Colon (tissue), 2 donors: ENCODE results near the gene R3HDM4.
"Not testable (repeated sequence)": the region's sequence is repeated elsewhere in the genome, so short reads cannot be mapped to it uniquely, and the experiment has no call there.

ENCODE experiments used
- FAIRE-seq: peaks from 2 replicates; lab custom pipeline; 2012; peaks lifted over from hg19 to GRCh38; lab: Jason Lieb, UNC
- donor health status: control.
- donor health status: control.

Gene R3HDM4

GRCh38 chr19:854549-854948 is 58.5 kb downstream of the R3HDM4 start:
- peak; percentile 83 for FAIRE-seq

- not testable (repeated sequence) for FAIRE-seq
Observed at GRCh38 chr19:853614-854220, 59.3 kb downstream of the R3HDM4 start.

GRCh38 chr19:853014-853585 is 59.9 kb downstream of the R3HDM4 start:
- no peak for FAIRE-seq

- no peak for FAIRE-seq
Observed at GRCh38 chr19:852136-853013, 60.6 kb downstream of the R3HDM4 start, which contains the start of gene ELANE. Gene ELANE, plus strand, starts transcription at chr19:852303. Its CDS starts 26 bp downstream, at chr19:852329.

DNA sequence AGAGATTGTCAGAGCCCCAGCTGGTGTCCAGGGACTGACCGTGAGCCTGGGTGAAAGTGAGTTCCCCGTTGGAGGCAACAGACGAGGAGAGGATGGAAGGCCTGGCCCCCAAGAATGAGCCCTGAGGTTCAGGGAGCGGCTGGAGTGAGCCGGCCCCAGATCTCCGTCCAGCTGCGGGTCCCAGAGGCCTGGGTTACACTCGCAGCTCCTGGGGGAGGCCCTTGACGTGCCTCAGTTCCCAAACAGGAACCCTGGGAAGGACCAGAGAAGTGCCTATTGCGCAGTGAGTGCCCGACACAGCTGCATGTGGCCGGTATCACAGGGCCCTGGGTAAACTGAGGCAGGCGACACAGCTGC is 62.1 kb downstream of the R3HDM4 start:
- FAIRE-seq = no peak

- FAIRE-seq = no peak
Observed at GRCh38 chr19:850221-850978, 62.6 kb downstream of the R3HDM4 start.

- not testable (repeated sequence) for FAIRE-seq
Observed at GRCh38 chr19:849195-849594, 63.8 kb downstream of the R3HDM4 start.

- no peak for FAIRE-seq
Observed at GRCh38 chr19:848386-848921, 64.6 kb downstream of the R3HDM4 start.
